Mesothelial cell of epicardium (in vitro differentiated cells): ENCODE data around the gene PSENEN. TPM values are rescaled to one million over a fixed set of nuclear protein-coding genes. Genes with fewer than 3 reads are reported as not detected.

ENCODE experiments used
- DNase-seq, 2 experiments: peaks; one replicate each; pipeline ENCODE4 v3.0.0; 2021; ENCODE audit warnings: low spot score in 2 of 2; ENCODE audit not compliant: unreplicated experiment in 2 of 2
- H3K27ac Mint-ChIP-seq: 2 replicates; pipeline ENCODE4 v1.8.0; 2021; ENCODE audit warnings: mixed read lengths
- H3K27me3 Mint-ChIP-seq: 2 replicates; pipeline ENCODE4 v1.8.0; 2021; ENCODE audit warnings: low read depth, mixed read lengths
- H3K36me3 Mint-ChIP-seq: 2 replicates; pipeline ENCODE4 v1.8.0; 2021; ENCODE audit warnings: mixed read lengths
- H3K4me1 Mint-ChIP-seq: 2 replicates; pipeline ENCODE4 v1.8.0; 2021; ENCODE audit warnings: mixed read lengths
- H3K4me3 Mint-ChIP-seq: 2 replicates; pipeline ENCODE4 v1.8.0; 2021; ENCODE audit warnings: mild to moderate bottlenecking, moderate library complexity, mixed read lengths
- H3K9me3 Mint-ChIP-seq: 2 replicates; pipeline ENCODE4 v1.8.0; 2021; ENCODE audit warnings: mixed read lengths
- CTCF ChIP-seq: fragments of 200-600 bp; sonication (generic); IDR thresholded peaks from one replicate; pipeline ENCODE4 v1.5.0; 2021; ENCODE audit warnings: antibody characterized with exemption; ENCODE audit not compliant: unreplicated experiment
- total RNA-seq: library from RNA; stranded (reverse); gene quantifications from 3 replicates; pipeline ENCODE4 v1.2.1, GENCODE V29; 2021

The PSENEN gene
- total RNA-seq, 1 donor from 2014 or later, result 45.2 TPM

DNA sequence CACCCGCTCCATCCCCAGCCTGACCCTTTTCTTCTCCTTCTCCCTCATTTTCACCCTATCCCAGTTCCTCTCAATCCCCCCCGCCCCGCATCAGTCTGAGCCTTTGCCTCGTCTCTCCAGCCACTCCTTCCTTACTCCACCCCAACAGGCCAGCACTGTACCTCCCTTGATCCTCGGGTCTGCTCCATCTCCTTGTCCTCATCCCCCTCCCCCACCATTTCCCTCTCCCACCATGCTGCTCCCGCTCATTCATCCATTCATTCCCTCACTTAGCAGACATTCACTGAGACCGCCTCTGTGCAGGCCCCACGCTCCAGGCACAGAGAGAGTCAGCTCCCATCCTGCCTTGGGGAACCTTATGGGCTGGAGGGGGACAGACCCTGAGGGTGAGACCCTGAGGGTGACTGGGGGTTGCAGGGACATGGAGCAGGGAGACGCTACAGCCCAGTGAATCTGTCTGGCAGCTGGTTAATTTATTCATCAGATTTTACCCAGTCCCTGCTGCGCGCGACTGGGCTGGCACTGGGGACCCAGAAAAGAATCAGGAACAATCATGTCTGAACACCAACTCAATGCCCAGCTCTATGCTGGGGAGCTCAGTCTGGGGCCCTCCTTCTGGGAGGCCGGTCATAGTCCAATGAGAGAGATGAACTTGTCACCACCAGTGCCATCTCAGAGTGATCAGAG, 30.8 kb downstream of the PSENEN start:
- TF ChIP-seq CTCF, result no peak
- peak overlapping the region; percentile 71 for H3K4me3 Mint-ChIP-seq
- H3K27ac Mint-ChIP-seq, result peak overlapping the region; percentile 21
- no peaks in the 10 kb centered on the region for H3K9me3 Mint-ChIP-seq
- peaks cover 3% of the 10 kb centered on the region for H3K36me3 Mint-ChIP-seq
- no peaks in the 10 kb centered on the region for H3K27me3 Mint-ChIP-seq
- H3K4me1 Mint-ChIP-seq, result peaks cover 19% of the 10 kb centered on the region
- DNase-seq, result no peak

DNA sequence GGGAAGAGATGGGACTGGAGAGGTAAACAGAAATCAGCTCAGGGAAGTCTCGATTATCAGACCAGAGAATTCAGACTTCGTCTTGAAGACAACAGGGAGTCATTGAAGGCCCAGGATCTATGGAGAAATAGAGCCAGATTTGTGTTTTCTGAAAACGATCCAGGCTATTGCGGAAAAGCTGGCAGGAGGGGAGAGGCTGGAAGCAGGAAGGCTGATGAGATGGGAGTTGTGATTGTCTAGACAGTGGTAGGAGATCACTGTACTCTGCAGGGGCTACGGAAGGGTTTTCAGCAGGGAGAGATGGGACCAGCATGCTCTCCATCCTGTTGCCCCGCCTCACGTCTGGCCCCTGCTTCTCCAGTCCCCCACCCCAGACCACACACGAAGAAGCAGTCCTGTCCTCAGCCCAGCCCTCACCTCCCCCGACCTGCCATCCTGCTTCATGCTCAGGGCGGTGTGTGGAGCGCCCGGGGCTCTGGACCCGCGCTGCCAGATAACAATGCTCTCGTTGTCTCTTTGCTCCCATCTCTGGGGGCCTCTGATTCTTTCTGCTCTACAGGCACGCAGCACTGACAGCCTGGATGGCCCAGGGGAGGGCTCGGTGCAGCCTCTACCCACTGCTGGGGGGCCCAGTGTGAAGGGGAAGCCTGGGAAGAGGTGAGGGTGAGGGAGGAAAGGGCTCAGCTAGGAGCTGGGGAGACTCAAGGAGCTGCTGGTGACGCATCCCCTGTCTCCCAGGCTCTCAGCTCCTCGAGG, 31.8 kb downstream of the PSENEN start:
- TF ChIP-seq CTCF, result no peak
- H3K36me3 Mint-ChIP-seq, result peaks cover 7% of the 10 kb centered on the region
- H3K27me3 Mint-ChIP-seq, result no peaks in the 10 kb centered on the region
- no peaks in the 10 kb centered on the region for H3K9me3 Mint-ChIP-seq
- peaks cover 19% of the 10 kb centered on the region for H3K4me1 Mint-ChIP-seq
- peak overlapping the region; percentile 71 for H3K4me3 Mint-ChIP-seq
- peak overlapping the region; percentile 30 for H3K27ac Mint-ChIP-seq
- no peak for DNase-seq

DNA sequence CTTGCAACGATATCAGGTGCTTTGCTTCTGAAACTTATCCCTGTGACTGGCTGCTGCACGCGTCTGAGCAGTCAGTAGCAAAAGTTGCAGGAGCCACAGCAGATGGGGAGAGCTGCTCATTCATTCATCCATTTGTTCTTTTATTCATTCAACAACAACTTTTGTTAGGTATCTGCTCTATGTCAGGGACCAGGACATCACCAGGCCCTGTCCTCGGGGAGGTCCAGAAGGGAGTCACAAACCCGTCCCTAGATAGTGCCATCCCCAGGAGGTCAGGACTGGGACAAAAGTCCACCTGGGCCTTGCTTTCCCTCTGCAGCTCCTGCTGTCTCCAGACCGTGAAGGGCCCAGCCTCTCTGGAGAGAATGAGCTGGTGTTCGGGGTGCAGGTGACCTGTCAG, 32.5 kb downstream of the PSENEN start:
- Mint-ChIP-seq H3K4me3 (peak overlapping the region; percentile 44), H3K9me3 (no peaks in the 10 kb centered on the region), H3K36me3 (peaks cover 12% of the 10 kb centered on the region), H3K27ac (no peak overlapping the region), H3K27me3 (no peaks in the 10 kb centered on the region), H3K4me1 (peaks cover 19% of the 10 kb centered on the region)
- TF ChIP-seq CTCF, result no peak
- DNase-seq, result no peak

DNA sequence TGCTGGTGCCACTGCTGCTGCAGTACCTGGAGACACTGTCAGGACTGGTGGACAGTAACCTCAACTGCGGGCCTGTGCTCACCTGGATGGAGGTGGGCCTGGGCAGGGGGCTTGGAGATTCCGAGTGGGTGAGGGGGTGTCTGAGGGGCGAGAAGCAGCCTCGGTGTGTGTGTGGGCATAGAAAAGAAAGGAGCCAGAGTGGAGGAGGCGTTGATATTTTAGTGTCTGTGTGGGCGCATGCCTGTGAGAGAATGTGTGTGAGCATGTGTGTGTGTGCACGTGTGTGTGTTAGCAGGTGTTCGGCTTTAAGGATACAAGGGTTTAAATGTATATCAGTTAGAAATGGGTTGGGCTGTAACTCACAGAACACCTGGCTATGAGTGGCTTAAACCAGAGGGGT, 33.6 kb downstream of the PSENEN start:
- DNase-seq, result no peak
- Mint-ChIP-seq H3K27me3 (peaks cover 4% of the 10 kb centered on the region), H3K9me3 (no peaks in the 10 kb centered on the region), H3K4me3 (no peak overlapping the region), H3K27ac (no peak overlapping the region), H3K36me3 (peaks cover 18% of the 10 kb centered on the region), H3K4me1 (peaks cover 19% of the 10 kb centered on the region)
- TF ChIP-seq CTCF, result no peak

GRCh38 chr19:35780058-35780457, 34.6 kb downstream of the PSENEN start:
- Mint-ChIP-seq H3K27me3 (peaks cover 4% of the 10 kb centered on the region), H3K27ac (no peak overlapping the region), H3K4me1 (peaks cover 17% of the 10 kb centered on the region), H3K9me3 (no peaks in the 10 kb centered on the region), H3K4me3 (no peak overlapping the region), H3K36me3 (peaks cover 18% of the 10 kb centered on the region)
- no peak for DNase-seq
- no peak for TF ChIP-seq CTCF
